IMR-90 (cell line): ENCODE measurements around the gene BDH1. TPM values are rescaled to one million over a fixed set of nuclear protein-coding genes. Genes with fewer than 3 reads are reported as not detected.

Experiments
- ATAC-seq: fragments of 200-7000 bp; cut with Tn5 transposase; 2 replicates; pipeline ENCODE4 v1.9.1; 2020; ENCODE audit warnings: low read depth, mild to moderate bottlenecking, moderate library complexity
- BruUV-seq: library from RNA; stranded (reverse); fragments of 400-500 nt; replicated peaks from 2 replicates; lab custom pipeline; 2021; lab: Mats Ljungman, UMichigan
- CTCF ChIA-PET: fragments of 300-600 bp; formaldehyde crosslinking; extraction: SDS; loops from one replicate; lab custom pipeline; 2021; ENCODE audit warnings: antibody characterized with exemption; lab: Yijun Ruan, JAX
- POLR2A ChIA-PET: fragments of 300-600 bp; sonication (Branson Sonifier 250); formaldehyde crosslinking; loops from one replicate; lab custom pipeline; 2022; ENCODE audit warnings: antibody characterized with exemption; ENCODE audit not compliant: unreplicated experiment; lab: Charles Lee
- DNase-seq: peaks from one replicate; pipeline ENCODE4 v3.0.0; 2013
- H2AFZ ChIP-seq: replicated peaks from 2 replicates; pipeline ENCODE3; 2013; ENCODE audit warnings: low read length, mild to moderate bottlenecking; ENCODE audit not compliant: poor library complexity
- H2AK5ac ChIP-seq: 2 replicates; pipeline ENCODE4 v1.6.1; 2013; ENCODE audit warnings: low read depth, low read length, inconsistent platforms
- H2AK9ac ChIP-seq: replicated peaks from 2 replicates; pipeline ENCODE3; 2013; ENCODE audit warnings: mild to moderate bottlenecking, low read depth, low read length, moderate library complexity; ENCODE audit not compliant: poor library complexity
- H2BK120ac ChIP-seq: 2 replicates; pipeline ENCODE4 v1.6.1; 2013; ENCODE audit warnings: low read depth, low read length, inconsistent platforms
- H2BK15ac ChIP-seq: 3 replicates; pipeline ENCODE4 v1.6.1; 2013; ENCODE audit warnings: low read depth, low read length, inconsistent platforms
- H2BK20ac ChIP-seq: 2 replicates; pipeline ENCODE4 v1.6.1; 2013; ENCODE audit warnings: low read depth, mild to moderate bottlenecking, inconsistent platforms, low read length, moderate library complexity
- H2BK5ac ChIP-seq: 2 replicates; pipeline ENCODE4 v1.6.1; 2013; ENCODE audit warnings: mild to moderate bottlenecking, low read depth, low read length, inconsistent platforms; ENCODE audit not compliant: poor library complexity, severe bottlenecking
- H3K14ac ChIP-seq: replicated peaks from 2 replicates; pipeline ENCODE4 v1.6.1; 2013; ENCODE audit warnings: low read depth, low read length, inconsistent platforms
- H3K18ac ChIP-seq: 2 replicates; pipeline ENCODE4 v1.6.1; 2013; ENCODE audit warnings: low read depth, low read length, control low read depth
- H3K23ac ChIP-seq: 2 replicates; pipeline ENCODE4 v1.6.1; 2013; ENCODE audit warnings: low read depth, low read length, inconsistent platforms
- H3K27ac ChIP-seq: 2 replicates; pipeline ENCODE4 v1.5.1; 2013; ENCODE audit warnings: mild to moderate bottlenecking, control low read depth, low read length; ENCODE audit not compliant: insufficient read depth
- H3K27me3 ChIP-seq: 2 replicates; pipeline ENCODE4 v1.6.1; 2013; ENCODE audit warnings: low read length; ENCODE audit not compliant: control insufficient read depth, insufficient read depth
- H3K36me3 ChIP-seq: 2 replicates; pipeline ENCODE4 v1.6.1; 2013; ENCODE audit warnings: low read length, mixed read lengths; ENCODE audit not compliant: control insufficient read depth, insufficient read depth
- H3K4ac ChIP-seq: 2 replicates; pipeline ENCODE4 v1.6.1; 2013; ENCODE audit warnings: low read depth, low read length, inconsistent platforms
- H3K4me1 ChIP-seq: 2 replicates; pipeline ENCODE4 v1.6.1; 2013; ENCODE audit warnings: low read length, mixed read lengths; ENCODE audit not compliant: control insufficient read depth, insufficient read depth
- H3K4me2 ChIP-seq: 2 replicates; pipeline ENCODE4 v1.6.1; 2013; ENCODE audit warnings: low read depth, mild to moderate bottlenecking, control low read depth, low read length, moderate library complexity
- H3K4me3 ChIP-seq: 2 replicates; pipeline ENCODE4 v1.5.1; 2013; ENCODE audit warnings: low read depth, mild to moderate bottlenecking, control low read depth, low read length, moderate library complexity; ENCODE audit not compliant: insufficient read depth
- H3K56ac ChIP-seq: 2 replicates; pipeline ENCODE4 v1.6.1; 2013; ENCODE audit warnings: low read length, inconsistent platforms; ENCODE audit not compliant: insufficient read depth; ENCODE audit errors: extremely low read depth
- H3K79me1 ChIP-seq, 2 experiments: 2 replicates each; pipeline ENCODE4 v1.6.1; 2013; ENCODE audit warnings: low read length in 2 of 2, inconsistent platforms in 1 of 2, low read depth in 1 of 2
- H3K9ac ChIP-seq: 2 replicates; pipeline ENCODE4 v1.6.1; 2013; ENCODE audit warnings: low read depth, low read length, control low read depth
- H3K9me1 ChIP-seq: 2 replicates; pipeline ENCODE4 v1.6.1; 2013; ENCODE audit warnings: low read length, inconsistent platforms; ENCODE audit not compliant: insufficient read depth
- H3K9me3 ChIP-seq: 2 replicates; pipeline ENCODE4 v1.6.1; 2013; ENCODE audit warnings: low read length; ENCODE audit not compliant: control insufficient read depth, insufficient read depth
- H4K20me1 ChIP-seq: 2 replicates; pipeline ENCODE4 v1.6.1; 2013; ENCODE audit warnings: low read length, inconsistent platforms; ENCODE audit not compliant: insufficient read depth
- H4K5ac ChIP-seq: 2 replicates; pipeline ENCODE4 v1.6.1; 2013; ENCODE audit warnings: mild to moderate bottlenecking, low read depth, low read length, control low read depth
- H4K8ac ChIP-seq, 2 experiments: 2 replicates each; pipeline ENCODE4 v1.6.1; 2013; ENCODE audit warnings: low read depth in 2 of 2, low read length in 2 of 2, control low read depth in 1 of 2, inconsistent platforms in 1 of 2
- H4K91ac ChIP-seq: 2 replicates; pipeline ENCODE4 v1.6.1; 2013; ENCODE audit warnings: low read depth, low read length, inconsistent platforms; ENCODE audit not compliant: insufficient read depth
- CEBPB ChIP-seq: IDR thresholded peaks from 2 replicates; pipeline ENCODE4 v1.6.1; 2012; ENCODE audit warnings: low read depth, low read length, improper control_type of control experiment
- CHD1 ChIP-seq: IDR thresholded peaks from 2 replicates; pipeline ENCODE4 v1.6.1; 2012; ENCODE audit warnings: low read depth, low read length, improper control_type of control experiment
- CTCF ChIP-seq: conservative IDR thresholded peaks from 2 replicates; pipeline ENCODE4 v1.5.1; 2012; ENCODE audit warnings: mild to moderate bottlenecking, low read depth, low read length, improper control_type of control experiment
- FOS ChIP-seq: fragments of 150-350 bp; IDR thresholded peaks from 2 replicates; pipeline ENCODE4 v1.6.1; 2016; ENCODE audit warnings: low read depth, low read length
- MAZ ChIP-seq: IDR thresholded peaks from 2 replicates; pipeline ENCODE4 v1.6.1; 2012; ENCODE audit warnings: low read depth, mild to moderate bottlenecking, low read length, improper control_type of control experiment, moderate library complexity, borderline replicate concordance
- MXI1 ChIP-seq: IDR thresholded peaks from 2 replicates; pipeline ENCODE4 v1.6.1; 2012; ENCODE audit warnings: low read depth, mild to moderate bottlenecking, low read length, moderate library complexity, borderline replicate concordance
- NFE2L2 ChIP-seq: fragments of 150-350 bp; IDR thresholded peaks from 2 replicates; pipeline ENCODE4 v1.6.1; 2016; ENCODE audit warnings: low read depth, mild to moderate bottlenecking, low read length
- RAD21 ChIP-seq: IDR thresholded peaks from 2 replicates; pipeline ENCODE4 v1.6.1; 2012; ENCODE audit warnings: low read length, improper control_type of control experiment
- RCOR1 ChIP-seq: IDR thresholded peaks from 2 replicates; pipeline ENCODE4 v1.6.1; 2012; ENCODE audit warnings: mild to moderate bottlenecking, low read length, improper control_type of control experiment; ENCODE audit not compliant: insufficient replicate concordance
- RFX5 ChIP-seq: IDR thresholded peaks from 2 replicates; pipeline ENCODE4 v1.8.0; 2012; ENCODE audit warnings: low read depth, mild to moderate bottlenecking, low read length, moderate library complexity
- SMC3 ChIP-seq: fragments of 150-350 bp; IDR thresholded peaks from 2 replicates; pipeline ENCODE4 v1.6.1; 2016; ENCODE audit warnings: low read depth, mild to moderate bottlenecking, antibody characterized with exemption, low read length, moderate library complexity
- USF2 ChIP-seq: fragments of 150-350 bp; IDR thresholded peaks from 2 replicates; pipeline ENCODE4 v1.6.1; 2017; ENCODE audit warnings: mild to moderate bottlenecking, antibody characterized with exemption, low read length, low read depth
- WGBS, 2 experiments: methylation state at CpG; one replicate each; pipeline versions ENCODE4 v1.1.5 to v1.1.7; 2013; ENCODE audit warnings: missing lambda C conversion rate in 2 of 2; ENCODE audit not compliant: insufficient read length in 1 of 2; ENCODE audit errors: extremely low coverage in 2 of 2; 5-methylcytosine and 5-hydroxymethylcytosine counted together
- dilution Hi-C: fragments of 300-500 bp; cut with HindIII; formaldehyde crosslinking; loops from one replicate; pipeline ENCODE4 v1.14.3; 2018; ENCODE audit warnings: low sequenced_read_pairs; ENCODE audit not compliant: unreplicated experiment
- in situ Hi-C: fragments of 300-500 bp; cut with MboI; formaldehyde crosslinking; loops from 3 replicates; pipeline ENCODE4 v1.14.3; 2019; ENCODE audit warnings: low sequenced_read_pairs, inconsistent platforms, mixed read lengths
- intact Hi-C: fragments of 100-400 bp; cut with micrococcal nuclease; formaldehyde crosslinking; loops from 2 replicates; pipeline ENCODE4 v1.10.0; 2022
- polyA plus RNA-seq, 3 experiments: library from polyadenylated mRNA; depleted of rRNA; stranded (reverse); fragments of >200 nt; gene quantifications; 2 replicates each; pipeline ENCODE4 v1.2.3, GENCODE V29; 2012; ENCODE audit warnings: low replicate concordance in 1 of 3
- total RNA-seq: library from RNA; depleted of rRNA; stranded (reverse); fragments of >200 nt; gene quantifications from 2 replicates; pipeline ENCODE4 v1.2.3, GENCODE V29; 2012
- TF ChIP-seq, protein P1 (sequence below): fragments of 150-350 bp; IDR thresholded peaks from 2 replicates; pipeline ENCODE4 v1.6.1; 2016; ENCODE audit warnings: low read depth, mild to moderate bottlenecking, low read length, moderate library complexity, borderline replicate concordance

The BDH1 gene
- total and polyA plus RNA-seq, 2 of the 4 experiments (the other 2 are of a cell fraction) = 2.7 to 4.4 TPM

DNA sequence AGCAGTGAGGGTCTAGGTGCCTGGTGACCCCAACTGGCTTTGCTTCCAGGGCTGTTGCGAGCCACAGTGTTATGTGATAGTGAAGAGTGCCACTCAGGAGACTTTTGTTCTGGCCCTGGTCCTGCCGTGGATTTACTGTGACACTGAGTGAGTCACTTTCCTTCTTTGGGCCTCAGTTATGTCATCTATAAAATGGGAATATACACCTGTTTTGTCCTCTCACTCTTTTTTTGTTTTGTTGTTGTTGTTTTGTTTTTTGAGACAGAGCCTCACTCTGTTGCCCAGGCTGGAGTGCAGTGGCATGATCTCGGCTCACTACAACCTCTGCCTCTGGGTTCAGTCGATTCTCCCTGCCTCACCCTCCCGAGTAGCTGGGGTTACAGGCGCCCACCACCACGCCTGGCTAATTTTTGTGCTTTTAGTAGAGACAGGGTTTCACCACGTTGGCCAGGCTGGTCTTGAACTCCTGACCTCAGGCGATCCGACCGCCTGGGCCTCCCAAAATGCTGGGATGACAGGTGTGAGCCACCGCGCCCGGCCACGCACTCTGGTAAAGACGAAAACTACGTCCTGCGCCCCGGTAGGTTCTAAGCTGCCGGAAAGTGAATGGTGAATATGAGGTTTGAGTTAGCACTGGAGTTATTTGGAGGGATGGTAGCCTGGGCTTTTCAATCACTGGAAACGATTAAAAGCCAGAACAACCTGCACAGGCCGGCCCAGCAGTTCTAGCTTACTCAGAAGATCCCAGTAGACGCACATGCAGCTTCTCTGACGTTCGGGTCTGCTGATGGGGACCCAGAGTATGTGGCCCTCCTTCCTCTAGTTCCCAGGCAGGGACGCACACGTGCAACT is 46.6 kb downstream of the BDH1 start:
- peak overlapping the region; percentile 18; the same call in 1 of the 2 replicates for H3K14ac ChIP-seq
- no peaks in the 10 kb centered on the region for H4K20me1 ChIP-seq
- H3K27ac ChIP-seq = no peak overlapping the region
- POLR2A ChIA-PET = no interaction called here
- 0 out of 2 replicates have a peak overlapping the region, but pooled peaks have one; percentile 12 for H2BK20ac ChIP-seq
- H2AFZ ChIP-seq = peak overlapping the region; percentile 91
- DNase-seq = no peak
- H4K5ac ChIP-seq = no peak overlapping the region
- H3K4me1 ChIP-seq = no peaks in the 10 kb centered on the region
- no peak overlapping the region for H4K91ac ChIP-seq
- CTCF ChIA-PET = interaction anchor here (0.6 to 1.0 kb wide), 4 partner anchors 12 to 254 kb away, joined by 3 to 4 read pairs (median 3); no protein-coding TSS in a partner anchor
- H3K9ac ChIP-seq = no peak overlapping the region
- peak overlapping the region; percentile 1; the same call in 1 of the 2 replicates for H3K4ac ChIP-seq
- no peak overlapping the region for H2AK5ac ChIP-seq
- H3K79me1 ChIP-seq = 0 out of 4 replicates have a peak, but pooled peaks cover 0 to 2% of the 10 kb centered on the region in 2 experiments
- peak overlapping the region; percentile 80; the same call in 1 of the 2 replicates for H3K4me2 ChIP-seq
- no peaks in the 10 kb centered on the region for H3K9me3 ChIP-seq
- intact Hi-C loops = no loop called here
- no peak overlapping the region for H3K56ac ChIP-seq
- H2BK5ac ChIP-seq = no peak overlapping the region
- dilution Hi-C loops = no loop called here
- peak overlapping the region; percentile 39 to 47; a peak in 2 of 4 replicates for H4K8ac ChIP-seq
- no peak overlapping the region for H2BK120ac ChIP-seq
- no TSS peak for BruUV-seq
- no peaks in the 10 kb centered on the region; the same call in 1 of the 2 replicates for H3K36me3 ChIP-seq
- no peak overlapping the region for H3K4me3 ChIP-seq
- peaks cover 10% of the 10 kb centered on the region; the same call in 1 of the 2 replicates for H3K27me3 ChIP-seq
- no peak for ATAC-seq
- peak overlapping the region; percentile 64 for H3K23ac ChIP-seq
- H3K9me1 ChIP-seq = 0 out of 2 replicates have a peak, but pooled peaks cover 4% of the 10 kb centered on the region
- in situ Hi-C loops = no loop called here
- 97% methylated on average over 13 of the region's 27 CpGs; no CpG with 5 or more reads in 1 of the 2 experiments for WGBS, 2 experiments
- no peak overlapping the region for H3K18ac ChIP-seq
- no peak overlapping the region for H2BK15ac ChIP-seq
- peak overlapping the region; percentile 92 for H2AK9ac ChIP-seq
- no peak for TF ChIP-seq MXI1
- TF ChIP-seq USF2 = no peak
- TF ChIP-seq CEBPB = no peak
- no peak for TF ChIP-seq CTCF
- TF ChIP-seq RCOR1 = no peak
- no peak for TF ChIP-seq MAZ
- TF ChIP-seq FOS = no peak
- no peak for TF ChIP-seq SMC3
- TF ChIP-seq NFE2L2 = no peak
- TF ChIP-seq RFX5 = no peak
- TF ChIP-seq CHD1 = no peak
- TF ChIP-seq RAD21 = no peak
- TF ChIP-seq, protein P1, sequence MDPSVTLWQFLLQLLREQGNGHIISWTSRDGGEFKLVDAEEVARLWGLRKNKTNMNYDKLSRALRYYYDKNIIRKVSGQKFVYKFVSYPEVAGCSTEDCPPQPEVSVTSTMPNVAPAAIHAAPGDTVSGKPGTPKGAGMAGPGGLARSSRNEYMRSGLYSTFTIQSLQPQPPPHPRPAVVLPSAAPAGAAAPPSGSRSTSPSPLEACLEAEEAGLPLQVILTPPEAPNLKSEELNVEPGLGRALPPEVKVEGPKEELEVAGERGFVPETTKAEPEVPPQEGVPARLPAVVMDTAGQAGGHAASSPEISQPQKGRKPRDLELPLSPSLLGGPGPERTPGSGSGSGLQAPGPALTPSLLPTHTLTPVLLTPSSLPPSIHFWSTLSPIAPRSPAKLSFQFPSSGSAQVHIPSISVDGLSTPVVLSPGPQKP = no peak
